ENCODE data around the gene CRIP3. TPM values are rescaled to one million over a fixed set of nuclear protein-coding genes. Genes with fewer than 3 reads are reported as not detected.

Gene CRIP3
- total and polyA plus RNA-seq, 2 of the 13 experiments (the other 11 are each of a cell fraction or from before 2014, with no cell fraction given) = 6.3 to 9.3 TPM

DNA sequence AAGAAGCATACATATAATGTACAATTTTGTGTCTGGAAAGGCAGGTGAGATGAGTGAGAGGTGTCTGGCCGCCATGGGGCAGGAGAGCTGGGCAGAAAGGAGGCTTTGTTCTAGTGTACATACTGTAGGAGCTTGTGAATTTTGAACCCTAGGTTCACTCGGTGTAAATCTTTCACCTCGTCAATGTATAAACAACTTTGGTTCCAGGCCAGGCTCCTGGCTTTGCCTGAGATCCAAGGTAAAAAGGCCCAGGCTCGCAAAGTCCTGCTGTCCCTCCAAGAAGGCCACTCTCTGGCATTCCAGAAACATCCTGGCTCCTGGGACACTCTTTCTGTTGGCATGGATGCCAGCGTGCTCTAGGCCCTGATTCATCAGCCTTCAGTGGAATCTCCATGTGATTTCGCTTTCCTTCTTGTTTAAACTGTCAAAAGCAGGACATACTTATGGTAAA lies 17.7 kb downstream of the CRIP3 start (continued):
- TF ChIP-seq PTBP1 (IDR thresholded peaks at IDR 0.05; ENCODE audit: low read depth, low read length, poor library complexity, severe bottlenecking) (no peak), SIX1 (CRISPR knock-in tag; IDR thresholded peaks at IDR 0.05; ENCODE audit: borderline replicate concordance) (peak; percentile 67; the same call in 1 of the 2 replicates), HIVEP1 (CRISPR knock-in tag; IDR thresholded peaks at IDR 0.05) (no peak), SRY (CRISPR knock-in tag; IDR thresholded peaks at IDR 0.05) (no peak), ZC3H13 (CRISPR knock-in tag; IDR thresholded peaks at IDR 0.05) (no peak), DNMT1 (CRISPR knock-in tag; IDR thresholded peaks at IDR 0.05) (no peak), PITX1 (CRISPR knock-in tag; IDR thresholded peaks at IDR 0.05) (peak; percentile 87), ZNF350 (CRISPR knock-in tag; IDR thresholded peaks at IDR 0.05; ENCODE audit: borderline replicate concordance, low read depth) (0 out of 2 replicates have a peak, but pooled peaks have one; percentile 38), ZNF589 (CRISPR knock-in tag; conservative IDR thresholded peaks at IDR 0.05) (no peak), GZF1 (CRISPR knock-in tag; IDR thresholded peaks at IDR 0.05) (peak; percentile 95), MAZ (IDR thresholded peaks at IDR 0.05; ENCODE audit: borderline replicate concordance, low read depth, low read length) (no peak), MAZ (CRISPR knock-in tag; IDR thresholded peaks at IDR 0.05; ENCODE audit: low read depth) (0 out of 2 replicates have a peak, but pooled peaks have one; percentile 23), TARDBP (CRISPR knock-in tag; IDR thresholded peaks at IDR 0.05) (peak; percentile 55; the same call in 1 of the 2 replicates), GTF2F1 (IDR thresholded peaks at IDR 0.05; ENCODE audit: low read length) (no peak), HNRNPL (IDR thresholded peaks at IDR 0.05; ENCODE audit: low read depth, low read length) (0 out of 2 replicates have a peak, but pooled peaks have one; percentile 18), BCL6 (CRISPR knock-in tag; IDR thresholded peaks at IDR 0.05) (peak; percentile 57; the same call in 1 of the 2 replicates), CREM (IDR thresholded peaks at IDR 0.05) (peak; percentile 75), CREM (CRISPR knock-in tag; IDR thresholded peaks at IDR 0.05) (no peak), ZNF713 (CRISPR knock-in tag; IDR thresholded peaks at IDR 0.05) (no peak), ZNF224 (CRISPR knock-in tag; IDR thresholded peaks at IDR 0.05) (no peak), ZNF644 (CRISPR knock-in tag; IDR thresholded peaks at IDR 0.05; ENCODE audit: low read depth) (peak; percentile 60; the same call in 1 of the 2 replicates), RORA (CRISPR knock-in tag; IDR thresholded peaks at IDR 0.05) (no peak)
- TF ChIP-seq, protein P1, sequence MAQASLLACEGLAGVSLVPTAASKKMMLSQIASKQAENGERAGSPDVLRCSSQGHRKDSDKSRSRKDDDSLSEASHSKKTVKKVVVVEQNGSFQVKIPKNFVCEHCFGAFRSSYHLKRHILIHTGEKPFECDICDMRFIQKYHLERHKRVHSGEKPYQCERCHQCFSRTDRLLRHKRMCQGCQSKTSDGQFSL (CRISPR knock-in tag; IDR thresholded peaks at IDR 0.05) = peak; percentile 57; the same call in 1 of the 2 replicates
- TF ChIP-seq, protein P2, sequence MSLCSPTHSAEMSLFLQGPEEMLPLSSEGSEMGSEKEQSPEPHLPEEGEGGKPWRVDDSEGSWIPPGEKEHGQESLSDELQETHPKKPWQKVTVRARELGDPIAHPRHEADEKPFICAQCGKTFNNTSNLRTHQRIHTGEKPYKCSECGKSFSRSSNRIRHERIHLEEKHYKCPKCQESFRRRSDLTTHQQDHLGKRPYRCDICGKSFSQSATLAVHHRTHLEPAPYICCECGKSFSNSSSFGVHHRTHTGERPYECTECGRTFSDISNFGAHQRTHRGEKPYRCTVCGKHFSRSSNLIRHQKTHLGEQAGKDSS (CRISPR knock-in tag; IDR thresholded peaks at IDR 0.05; ENCODE audit: borderline replicate concordance, low read depth) = no peak
- TF ChIP-seq, protein P3, sequence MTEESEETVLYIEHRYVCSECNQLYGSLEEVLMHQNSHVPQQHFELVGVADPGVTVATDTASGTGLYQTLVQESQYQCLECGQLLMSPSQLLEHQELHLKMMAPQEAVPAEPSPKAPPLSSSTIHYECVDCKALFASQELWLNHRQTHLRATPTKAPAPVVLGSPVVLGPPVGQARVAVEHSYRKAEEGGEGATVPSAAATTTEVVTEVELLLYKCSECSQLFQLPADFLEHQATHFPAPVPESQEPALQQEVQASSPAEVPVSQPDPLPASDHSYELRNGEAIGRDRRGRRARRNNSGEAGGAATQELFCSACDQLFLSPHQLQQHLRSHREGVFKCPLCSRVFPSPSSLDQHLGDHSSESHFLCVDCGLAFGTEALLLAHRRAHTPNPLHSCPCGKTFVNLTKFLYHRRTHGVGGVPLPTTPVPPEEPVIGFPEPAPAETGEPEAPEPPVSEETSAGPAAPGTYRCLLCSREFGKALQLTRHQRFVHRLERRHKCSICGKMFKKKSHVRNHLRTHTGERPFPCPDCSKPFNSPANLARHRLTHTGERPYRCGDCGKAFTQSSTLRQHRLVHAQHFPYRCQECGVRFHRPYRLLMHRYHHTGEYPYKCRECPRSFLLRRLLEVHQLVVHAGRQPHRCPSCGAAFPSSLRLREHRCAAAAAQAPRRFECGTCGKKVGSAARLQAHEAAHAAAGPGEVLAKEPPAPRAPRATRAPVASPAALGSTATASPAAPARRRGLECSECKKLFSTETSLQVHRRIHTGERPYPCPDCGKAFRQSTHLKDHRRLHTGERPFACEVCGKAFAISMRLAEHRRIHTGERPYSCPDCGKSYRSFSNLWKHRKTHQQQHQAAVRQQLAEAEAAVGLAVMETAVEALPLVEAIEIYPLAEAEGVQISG (CRISPR knock-in tag; IDR thresholded peaks at IDR 0.05) = peak; percentile 83
- TF ChIP-seq, protein P4, sequence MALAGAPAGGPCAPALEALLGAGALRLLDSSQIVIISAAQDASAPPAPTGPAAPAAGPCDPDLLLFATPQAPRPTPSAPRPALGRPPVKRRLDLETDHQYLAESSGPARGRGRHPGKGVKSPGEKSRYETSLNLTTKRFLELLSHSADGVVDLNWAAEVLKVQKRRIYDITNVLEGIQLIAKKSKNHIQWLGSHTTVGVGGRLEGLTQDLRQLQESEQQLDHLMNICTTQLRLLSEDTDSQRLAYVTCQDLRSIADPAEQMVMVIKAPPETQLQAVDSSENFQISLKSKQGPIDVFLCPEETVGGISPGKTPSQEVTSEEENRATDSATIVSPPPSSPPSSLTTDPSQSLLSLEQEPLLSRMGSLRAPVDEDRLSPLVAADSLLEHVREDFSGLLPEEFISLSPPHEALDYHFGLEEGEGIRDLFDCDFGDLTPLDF (CRISPR knock-in tag; IDR thresholded peaks at IDR 0.05) = peak; percentile 63; the same call in 1 of the 2 replicates
